GM23338 (cell line): ENCODE data around the gene SLC16A2.

Source experiments
- CREB1 ChIP-seq: fragments of 250-450 bp; sonication (Bioruptor Pico); IDR thresholded peaks from 2 replicates; pipeline ENCODE4 v1.5.0; 2020; ENCODE audit warnings: low read depth, mild to moderate bottlenecking, moderate library complexity
- EZH2 ChIP-seq: fragments of 200-600 bp; sonication (generic); IDR thresholded peaks from one replicate; pipeline ENCODE4 v1.8.0; 2017; ENCODE audit warnings: antibody characterized with exemption, mild to moderate bottlenecking, low read depth; ENCODE audit not compliant: unreplicated experiment
- JUNB ChIP-seq: IDR thresholded peaks from one replicate; pipeline ENCODE4 v1.6.1; 2016; ENCODE audit warnings: antibody characterized with exemption; ENCODE audit not compliant: unreplicated experiment
- POLR2AphosphoS5 ChIP-seq: IDR thresholded peaks from 2 replicates; pipeline ENCODE4 v1.6.1; 2016; ENCODE audit warnings: antibody characterized with exemption, low read depth
- TF ChIP-seq, protein P1 (sequence below), 2 experiments: fragments of 200-600 bp in 1 of 2; sonication (generic) in 1 of 2; conservative IDR thresholded peaks; 2 replicates each; pipeline versions ENCODE4 v1.5.1 to v1.6.1; 2016 to 2017; ENCODE audit warnings: antibody characterized with exemption in 2 of 2, low read depth in 2 of 2, mild to moderate bottlenecking in 2 of 2, moderate library complexity in 1 of 2

DNA sequence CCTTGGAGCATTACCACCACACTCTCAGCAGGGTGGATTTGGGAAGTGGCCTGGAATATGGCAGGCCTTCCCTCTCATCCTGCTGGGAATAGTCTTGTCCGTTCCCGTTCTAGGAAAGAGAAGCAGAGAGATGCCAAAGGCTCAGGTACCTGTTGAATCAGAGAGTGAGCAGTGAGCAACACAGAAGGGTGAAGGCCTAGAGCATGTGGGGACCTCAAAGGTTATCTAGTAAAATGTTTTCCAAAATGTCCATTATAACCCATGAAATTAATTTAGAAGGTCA lies 30.8 kb downstream of the SLC16A2 start:
- TF ChIP-seq, protein P1, sequence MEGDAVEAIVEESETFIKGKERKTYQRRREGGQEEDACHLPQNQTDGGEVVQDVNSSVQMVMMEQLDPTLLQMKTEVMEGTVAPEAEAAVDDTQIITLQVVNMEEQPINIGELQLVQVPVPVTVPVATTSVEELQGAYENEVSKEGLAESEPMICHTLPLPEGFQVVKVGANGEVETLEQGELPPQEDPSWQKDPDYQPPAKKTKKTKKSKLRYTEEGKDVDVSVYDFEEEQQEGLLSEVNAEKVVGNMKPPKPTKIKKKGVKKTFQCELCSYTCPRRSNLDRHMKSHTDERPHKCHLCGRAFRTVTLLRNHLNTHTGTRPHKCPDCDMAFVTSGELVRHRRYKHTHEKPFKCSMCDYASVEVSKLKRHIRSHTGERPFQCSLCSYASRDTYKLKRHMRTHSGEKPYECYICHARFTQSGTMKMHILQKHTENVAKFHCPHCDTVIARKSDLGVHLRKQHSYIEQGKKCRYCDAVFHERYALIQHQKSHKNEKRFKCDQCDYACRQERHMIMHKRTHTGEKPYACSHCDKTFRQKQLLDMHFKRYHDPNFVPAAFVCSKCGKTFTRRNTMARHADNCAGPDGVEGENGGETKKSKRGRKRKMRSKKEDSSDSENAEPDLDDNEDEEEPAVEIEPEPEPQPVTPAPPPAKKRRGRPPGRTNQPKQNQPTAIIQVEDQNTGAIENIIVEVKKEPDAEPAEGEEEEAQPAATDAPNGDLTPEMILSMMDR (conservative IDR thresholded peaks at IDR 0.05; ENCODE audit: low read depth in 2 of 2), result no peak
- no peak for TF ChIP-seq POLR2AphosphoS5
- TF ChIP-seq CREB1 (CRISPR knock-in tag), result no peak
- no peak for TF ChIP-seq JUNB
- TF ChIP-seq EZH2, result no peak
